GM18507 (cell line): ENCODE measurements around the gene IL2RA.

Experiments
- DNase-seq: peaks from one replicate; pipeline ENCODE4 v3.0.0; 2011; ENCODE audit warnings: low read depth; ENCODE audit not compliant: insufficient read length; ENCODE audit errors: extremely low spot score
- FAIRE-seq: peaks from 2 replicates; lab custom pipeline; 2011; peaks lifted over from hg19 to GRCh38; lab: Jason Lieb, UNC

The IL2RA gene

DNA sequence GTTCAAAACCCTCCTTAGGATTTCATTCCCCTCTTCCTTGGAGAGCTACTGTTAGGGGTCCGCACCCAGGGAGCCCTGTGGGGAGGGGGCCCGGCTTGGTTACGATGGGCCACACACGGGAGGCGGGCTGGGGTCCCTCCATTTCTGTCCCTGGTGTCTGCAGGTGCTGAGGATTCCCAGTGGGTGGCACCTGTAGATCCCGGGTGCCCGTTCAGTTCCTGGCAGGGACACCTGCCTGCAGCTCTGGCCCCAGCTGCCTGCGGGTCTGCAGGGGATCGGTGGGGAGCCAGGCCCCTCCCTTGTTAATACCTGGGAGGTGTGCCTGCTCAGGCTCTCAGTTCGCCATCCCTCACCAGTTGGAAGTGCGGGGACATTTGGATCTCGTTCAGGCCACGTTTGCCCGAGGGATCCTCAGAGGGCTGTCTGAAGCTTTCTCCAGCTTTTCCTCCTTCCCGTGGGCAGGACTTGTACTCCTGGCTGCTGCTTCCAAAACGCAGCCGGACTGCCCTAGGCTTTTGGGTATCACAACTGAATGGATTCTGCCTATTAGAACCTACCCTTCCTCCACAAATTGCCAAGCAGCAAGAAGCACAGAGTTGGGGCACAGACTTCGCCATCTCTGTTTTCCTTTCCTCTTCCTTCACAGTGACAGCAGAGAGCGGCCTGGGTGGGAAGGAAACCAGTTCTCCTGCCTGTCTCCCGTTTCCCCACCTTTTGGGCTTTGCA, 62.6 kb downstream of the IL2RA start:
- FAIRE-seq (no peak), DNase-seq (no peak)

DNA sequence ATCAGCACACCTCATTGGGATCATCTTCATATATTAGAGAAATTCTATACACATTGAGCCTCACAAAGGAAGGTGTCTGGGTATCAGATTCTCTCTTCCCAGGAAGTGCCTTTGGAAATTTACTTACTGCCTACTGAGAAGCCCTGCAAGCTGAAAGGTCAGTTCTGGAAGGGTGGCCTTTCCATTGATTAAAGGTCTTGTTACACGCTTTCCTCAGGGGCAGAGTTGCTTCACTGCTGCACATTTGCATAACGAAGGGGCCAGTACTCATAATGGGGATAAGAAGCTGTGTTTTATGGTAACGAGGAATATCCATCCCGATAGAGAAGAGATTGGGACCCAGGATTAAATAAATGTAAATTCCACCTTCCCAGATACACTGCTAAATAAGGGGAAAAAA, 65.5 kb downstream of the IL2RA start:
- FAIRE-seq (no peak), DNase-seq (no peak)

DNA sequence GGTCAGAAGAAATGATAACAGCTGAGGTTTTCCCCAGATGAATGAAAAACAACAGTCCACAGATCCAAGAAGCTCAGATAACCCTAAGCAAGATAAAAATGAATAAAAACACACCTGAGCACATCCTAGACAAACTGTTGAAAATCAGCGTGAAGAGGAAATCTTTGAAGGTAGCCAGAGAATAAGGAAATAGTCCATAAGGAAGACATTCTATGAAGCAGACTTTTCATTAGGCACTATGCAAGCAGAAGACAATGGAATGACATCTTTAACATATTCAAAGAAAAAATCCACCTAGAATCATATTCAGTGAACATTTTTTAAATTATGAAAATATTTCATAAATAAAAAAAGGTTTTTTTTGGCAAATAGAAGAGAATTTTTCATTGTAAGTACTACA, 69.8 kb downstream of the IL2RA start:
- FAIRE-seq = no peak
- no peak for DNase-seq

DNA sequence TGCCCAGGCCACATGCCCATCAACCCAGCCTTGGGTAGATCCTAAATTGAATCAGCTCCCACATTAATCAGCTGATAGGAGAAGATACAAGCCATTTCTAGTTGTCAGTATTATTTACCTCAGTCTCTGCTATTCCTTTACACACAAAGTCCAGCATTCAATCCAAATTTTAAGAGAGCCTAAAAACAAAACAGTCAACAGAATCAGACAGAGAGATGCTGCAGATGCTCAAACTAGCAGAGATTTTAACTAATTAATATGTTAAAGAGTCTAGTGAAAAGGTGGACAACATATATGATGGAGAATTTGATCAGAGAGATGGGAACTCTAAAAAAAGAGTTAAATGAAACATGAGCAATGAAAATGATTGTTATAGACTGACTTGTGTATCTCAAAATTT, 70.5 kb downstream of the IL2RA start:
- DNase-seq = no peak
- no peak for FAIRE-seq

DNA sequence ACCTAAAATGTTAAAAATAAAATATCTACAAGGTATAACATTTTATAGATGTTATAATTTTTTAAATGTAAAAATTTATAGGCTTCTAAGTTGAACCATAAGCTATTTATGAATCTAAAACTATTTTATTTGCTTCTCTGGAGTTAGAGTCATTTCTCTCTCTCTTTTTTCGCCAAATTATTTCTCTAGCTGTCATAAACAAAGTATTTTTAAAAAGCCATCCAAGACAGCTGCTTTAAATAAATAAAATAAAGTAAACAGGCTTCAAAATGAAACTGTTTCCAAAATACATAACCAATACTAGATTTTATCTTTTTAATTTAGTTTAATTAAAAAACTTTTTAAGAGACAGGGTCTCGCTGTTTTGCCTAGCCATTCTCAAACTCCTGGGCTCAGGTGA, 72.4 kb downstream of the IL2RA start:
- DNase-seq (no peak), FAIRE-seq (no peak)

DNA sequence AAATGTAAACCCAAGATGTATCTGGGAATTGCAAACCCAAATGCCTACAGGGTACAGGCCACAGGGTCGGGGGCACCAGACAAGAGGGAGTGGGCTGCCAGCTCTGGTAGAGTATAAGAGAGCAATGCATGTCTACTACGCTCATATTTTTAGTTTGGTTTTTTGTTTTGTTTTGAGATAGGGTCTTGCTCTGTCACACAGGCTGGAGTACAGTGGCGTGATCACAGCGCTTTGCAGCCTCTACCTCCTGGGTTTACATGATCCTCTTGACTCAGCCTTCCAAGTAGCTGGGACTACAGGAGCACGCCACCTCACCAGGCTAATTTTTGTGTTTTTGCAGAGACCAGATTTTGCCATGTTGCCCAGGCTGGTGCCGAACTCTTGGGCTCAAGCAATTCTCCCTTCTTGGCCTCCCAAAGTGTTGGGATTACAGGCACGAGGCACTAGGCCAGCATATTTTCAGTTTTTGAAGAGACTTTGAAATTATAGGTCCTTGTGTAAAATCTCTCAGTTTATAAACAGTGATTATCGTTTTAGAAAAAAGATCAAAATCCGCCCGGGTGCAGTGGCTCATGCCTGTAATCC, 73.7 kb downstream of the IL2RA start:
- DNase-seq = no peak
- FAIRE-seq = no peak

DNA sequence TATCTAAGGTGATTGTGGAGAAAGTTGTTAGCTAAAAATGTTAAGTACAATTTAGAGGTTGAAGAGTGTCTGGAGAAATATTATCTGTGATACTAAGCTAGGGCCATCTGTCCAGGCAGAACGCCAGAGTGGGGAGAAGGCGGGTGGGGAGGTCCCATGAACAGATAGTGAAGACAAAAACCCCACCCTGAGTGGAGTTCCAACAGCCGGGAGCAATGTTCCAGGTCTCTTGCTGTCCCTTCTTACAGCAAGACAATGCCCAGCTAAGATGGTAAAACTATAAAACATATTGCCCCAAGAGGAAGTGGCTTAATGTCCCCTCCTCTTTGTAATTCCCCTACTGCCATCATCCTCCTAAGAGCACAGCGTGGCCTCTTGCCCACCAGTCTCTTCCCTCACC, 74.4 kb downstream of the IL2RA start:
- FAIRE-seq = no peak

DNA sequence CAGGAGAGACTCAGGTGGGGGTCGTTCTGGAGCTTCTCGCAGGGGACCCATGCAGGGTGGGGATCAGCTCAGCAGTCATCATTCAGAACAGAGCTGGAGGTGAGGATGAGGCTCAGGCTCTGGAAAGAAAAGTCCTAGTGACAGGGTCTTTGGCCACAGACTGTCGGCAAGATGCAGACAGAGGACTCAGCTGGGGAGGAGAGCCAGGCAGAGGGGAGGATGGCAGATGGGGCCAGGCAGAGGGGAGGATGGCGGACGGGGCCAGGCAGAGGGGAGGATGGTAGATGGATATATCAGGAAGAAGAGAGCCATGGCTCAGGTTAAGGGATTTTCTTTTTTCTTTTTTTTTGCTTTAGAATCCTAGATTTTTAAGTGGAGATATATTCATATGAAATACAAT, 77.1 kb downstream of the IL2RA start:
- DNase-seq (no peak), FAIRE-seq (no peak)

More for the DNA sequence above, 74.4 kb downstream of the IL2RA start:
- no peak for DNase-seq

DNA sequence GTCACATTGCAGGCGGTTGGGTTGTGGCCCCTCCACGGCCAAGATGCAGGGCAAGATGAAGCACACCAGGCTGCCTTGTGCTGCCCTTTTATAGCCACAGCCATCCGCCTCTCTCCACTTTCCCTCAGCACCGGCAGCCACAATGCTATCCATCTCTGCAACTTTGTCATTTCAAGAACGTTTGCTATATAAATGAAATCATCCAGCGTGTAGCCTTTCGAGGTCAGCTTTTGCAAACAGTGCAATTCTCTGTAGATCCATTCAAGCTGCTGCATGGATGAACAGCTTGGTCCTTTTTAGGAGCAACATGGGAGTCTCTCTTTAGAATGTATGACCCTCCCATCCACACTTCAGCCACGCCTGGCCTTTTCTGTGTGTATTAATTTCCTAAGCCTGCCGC, 78.4 kb downstream of the IL2RA start:
- FAIRE-seq = no peak

DNA sequence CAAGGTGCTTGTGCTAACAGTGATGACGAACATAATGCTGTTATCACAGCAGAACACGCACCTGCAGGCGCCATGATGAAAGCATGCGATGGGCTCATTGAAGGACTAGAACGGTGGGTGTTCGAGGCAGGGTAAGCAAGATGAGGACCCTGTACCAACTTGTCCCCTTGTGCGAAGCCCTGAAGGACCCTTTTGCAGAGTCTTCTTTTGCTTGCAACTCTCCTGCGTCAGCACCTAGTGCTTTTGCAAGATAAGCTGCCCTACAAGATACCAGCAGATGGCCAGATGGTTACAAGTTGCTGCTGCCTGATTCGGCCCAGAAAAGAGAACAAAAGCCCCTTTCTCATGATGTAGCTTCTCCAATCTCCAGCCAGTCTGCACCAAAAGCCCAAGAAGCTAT, 80.6 kb downstream of the IL2RA start:
- DNase-seq = no peak
- FAIRE-seq = no peak

More for the DNA sequence above, 78.4 kb downstream of the IL2RA start:
- DNase-seq = no peak

DNA sequence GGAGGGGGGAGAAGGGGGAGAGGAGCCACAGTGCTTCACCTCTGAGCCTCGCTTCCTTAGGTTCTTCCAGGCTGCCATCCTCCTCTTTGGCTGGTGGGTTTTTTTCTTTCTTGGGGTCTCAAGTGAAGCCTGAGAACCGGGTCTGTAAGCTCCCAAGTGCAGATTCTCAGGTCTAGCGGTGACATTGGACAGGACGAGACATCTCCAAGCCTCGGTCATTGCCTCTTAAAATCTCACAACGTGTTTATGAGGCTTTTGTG, 84.0 kb downstream of the IL2RA start:
- no peak for FAIRE-seq
- DNase-seq = no peak

DNA sequence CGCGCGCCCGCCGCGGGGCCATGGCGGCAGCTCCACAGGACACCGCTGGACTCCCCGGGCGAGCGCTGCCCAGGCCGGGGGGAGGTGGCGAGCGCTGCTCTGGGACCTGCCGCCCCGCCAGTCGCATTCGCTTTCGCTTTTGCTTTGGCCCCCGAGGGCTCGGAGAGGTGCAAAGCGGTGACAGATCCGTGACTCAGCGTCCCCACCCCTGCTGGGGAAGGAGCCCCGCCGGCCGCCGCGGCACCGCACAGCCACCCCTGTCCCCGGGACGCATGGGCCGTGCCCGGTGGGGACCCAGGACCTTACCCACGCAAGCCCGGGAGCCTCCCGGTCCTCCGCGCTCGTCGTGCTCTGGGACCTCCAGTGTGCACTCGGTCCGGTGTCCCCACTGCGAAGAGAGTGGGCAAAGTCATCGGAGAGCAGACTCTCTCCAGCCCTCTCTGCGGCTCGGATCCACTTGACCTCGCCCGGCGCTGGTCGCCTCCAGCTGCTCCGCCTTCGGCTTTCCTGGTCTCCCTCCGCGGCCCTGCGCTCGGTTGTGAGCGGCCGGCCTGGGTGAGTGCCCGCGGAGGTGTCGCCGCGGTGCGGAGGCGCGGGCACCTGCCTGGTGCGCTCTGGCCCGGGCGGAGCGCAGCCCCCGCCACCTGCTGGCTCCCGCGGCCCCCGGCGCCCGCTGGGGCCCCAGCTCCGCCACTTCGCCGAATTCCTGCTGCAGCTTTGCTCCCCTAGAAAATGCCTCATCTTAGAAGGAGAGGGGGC, 84.5 kb downstream of the IL2RA start, which contains the start of gene IL15RA:
Gene IL15RA (minus strand): TSS at position 73 of the 759 bp plus-strand sequence. CDS start 51 bp downstream, at position 22.
- DNase-seq (peak; percentile 75), FAIRE-seq (peak; percentile 66)

DNA sequence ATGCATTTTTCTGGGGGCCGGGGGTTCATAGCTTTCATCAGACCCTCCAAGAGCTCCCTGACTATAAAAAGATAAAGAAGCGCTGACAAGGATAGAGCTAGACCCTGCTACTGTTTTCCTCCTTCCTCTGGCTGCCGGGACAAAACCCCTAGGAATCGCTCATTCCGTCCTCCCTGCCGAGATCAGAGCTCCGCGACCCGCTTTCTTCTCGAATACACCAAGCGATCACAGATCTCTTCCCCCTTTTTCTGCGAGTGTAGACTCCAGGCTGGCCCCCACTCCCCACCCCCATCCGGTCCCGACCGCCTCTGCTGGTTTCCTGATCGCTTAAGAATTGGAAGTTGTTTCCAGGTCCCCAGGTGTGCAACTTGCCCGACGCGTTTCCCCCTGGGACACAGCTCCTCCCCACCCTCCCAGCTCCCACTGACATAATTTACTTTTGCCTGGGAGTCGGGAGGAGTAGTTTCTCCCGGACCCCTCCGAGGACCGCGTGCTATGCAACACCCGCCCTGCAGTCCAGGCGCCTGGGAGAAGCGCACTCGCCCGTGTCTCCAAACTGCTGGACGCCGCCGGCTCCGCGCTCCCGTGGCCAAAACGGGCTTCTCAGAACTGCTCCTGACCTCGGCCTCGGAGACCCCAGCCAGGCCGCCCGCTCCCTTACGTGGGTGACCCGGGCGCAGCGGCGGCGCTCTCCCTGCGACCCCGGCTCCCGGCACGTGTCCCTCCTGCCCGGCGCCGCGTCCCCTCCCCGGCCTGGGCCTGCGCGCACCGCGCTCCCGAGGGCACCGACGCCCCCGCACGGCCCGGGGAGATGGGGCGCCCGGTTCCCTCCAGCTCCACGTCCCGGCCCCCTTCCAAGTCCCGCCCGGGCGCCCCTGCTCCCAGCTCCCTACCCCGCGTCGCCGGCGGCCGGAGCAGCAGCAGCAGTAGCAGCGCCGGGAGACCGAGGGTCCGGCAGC, 85.4 kb downstream of the IL2RA start:
- DNase-seq (peak; percentile 17), FAIRE-seq (no peak)

DNA sequence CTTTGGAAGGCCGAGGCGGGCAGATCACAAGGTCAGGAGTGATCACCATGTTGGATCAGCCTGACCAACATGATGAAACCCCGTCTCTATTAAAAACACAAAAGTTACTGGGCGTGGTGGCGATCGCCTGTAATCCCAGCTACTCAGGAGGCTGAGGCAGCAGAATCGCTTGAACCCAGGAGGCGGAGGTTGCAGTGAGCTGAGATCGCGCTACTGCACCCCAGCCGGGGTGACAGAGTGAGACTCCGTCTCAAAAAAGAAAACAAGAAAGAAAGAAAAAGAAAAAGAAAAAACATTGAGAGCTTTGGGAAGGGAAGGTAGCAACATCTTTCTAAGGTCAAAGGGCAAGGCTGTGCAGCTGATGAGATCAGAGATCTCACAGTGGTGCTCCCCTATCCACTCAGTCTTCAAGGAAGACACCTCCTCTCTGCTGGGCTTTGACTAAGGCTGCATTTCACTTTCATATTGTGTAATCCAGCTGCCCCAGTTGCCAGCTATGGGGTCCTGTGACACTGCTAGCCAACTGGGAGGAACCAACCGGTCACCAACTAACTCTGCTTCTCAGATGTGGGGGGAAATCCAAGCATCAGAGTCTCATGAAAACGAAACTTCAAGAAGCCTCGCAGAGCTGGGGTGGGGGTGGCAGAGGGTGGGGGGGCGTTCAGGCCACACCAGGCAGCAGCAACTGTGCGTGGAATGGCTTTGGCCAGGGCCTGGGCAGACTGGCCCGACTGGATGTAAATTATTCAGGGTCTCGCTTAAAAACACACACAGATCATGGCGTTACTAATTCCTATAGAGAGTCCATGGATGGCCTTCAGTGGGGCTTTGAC, 86.3 kb downstream of the IL2RA start:
- FAIRE-seq (peak; percentile 94), DNase-seq (peak; percentile 67)

DNA sequence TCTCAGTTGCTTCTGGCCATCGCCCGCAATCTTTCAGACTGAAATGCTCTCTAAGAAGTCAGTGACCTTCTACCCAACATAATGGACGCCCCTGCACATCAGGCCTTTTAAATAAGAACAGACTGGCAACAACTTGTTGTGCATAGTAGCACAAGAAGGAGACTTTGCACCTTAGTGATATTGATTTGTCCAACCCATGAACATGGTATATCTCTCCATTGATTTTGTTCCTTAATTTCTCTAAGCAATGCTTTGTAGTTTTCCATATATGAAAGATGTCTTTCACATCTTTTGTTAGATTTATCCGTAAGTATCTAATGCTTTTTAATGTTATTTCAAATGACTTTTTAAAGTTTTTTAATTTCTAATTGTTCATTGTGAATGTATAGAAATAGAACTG, 89.1 kb downstream of the IL2RA start:
- FAIRE-seq = no peak
- DNase-seq = no peak

DNA sequence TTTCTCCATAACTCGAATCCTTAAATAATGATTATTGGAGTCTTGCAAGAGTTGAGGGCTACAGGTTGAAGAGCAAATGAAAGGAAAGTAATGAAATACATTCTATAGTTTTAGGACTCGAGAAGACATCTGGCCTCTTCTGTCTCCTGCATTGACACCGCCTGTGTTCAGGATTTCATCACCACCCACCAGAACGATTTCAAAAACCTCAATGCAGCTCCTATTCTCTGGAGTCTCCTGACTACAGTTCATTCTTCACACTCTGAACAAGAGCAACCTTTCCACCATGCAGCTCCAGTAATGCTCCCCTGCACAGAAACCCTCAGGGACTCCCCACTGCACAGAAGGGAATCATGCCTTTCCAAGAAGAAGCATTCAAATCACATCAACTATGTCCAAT, 90.3 kb downstream of the IL2RA start:
- no peak for FAIRE-seq
- no peak for DNase-seq

DNA sequence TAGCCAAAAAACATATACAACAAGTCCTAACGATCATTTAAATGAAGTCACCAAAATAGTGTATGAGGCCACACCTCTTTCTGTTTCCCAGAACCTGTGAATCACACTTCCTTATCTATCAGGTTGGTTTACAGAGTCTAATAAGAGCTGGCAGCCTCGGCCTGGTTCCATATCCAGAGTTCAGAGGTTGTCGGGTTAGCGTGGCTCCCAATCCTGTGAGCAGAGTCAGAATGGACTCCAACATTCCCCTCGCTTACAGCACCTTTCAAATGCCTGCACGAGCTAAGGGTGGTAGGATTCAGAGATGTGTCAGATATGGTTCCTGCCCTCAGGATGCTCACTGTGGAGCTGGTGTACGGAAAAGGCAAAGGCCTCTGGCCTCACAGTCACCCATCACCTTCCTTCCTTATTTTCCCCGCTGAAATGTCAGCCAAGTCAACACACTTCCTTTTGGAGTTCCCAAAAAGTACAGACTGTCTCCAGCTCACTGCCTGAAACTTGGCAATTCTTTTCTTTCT, 90.8 kb downstream of the IL2RA start:
- FAIRE-seq (peak; percentile 56), DNase-seq (no peak)

DNA sequence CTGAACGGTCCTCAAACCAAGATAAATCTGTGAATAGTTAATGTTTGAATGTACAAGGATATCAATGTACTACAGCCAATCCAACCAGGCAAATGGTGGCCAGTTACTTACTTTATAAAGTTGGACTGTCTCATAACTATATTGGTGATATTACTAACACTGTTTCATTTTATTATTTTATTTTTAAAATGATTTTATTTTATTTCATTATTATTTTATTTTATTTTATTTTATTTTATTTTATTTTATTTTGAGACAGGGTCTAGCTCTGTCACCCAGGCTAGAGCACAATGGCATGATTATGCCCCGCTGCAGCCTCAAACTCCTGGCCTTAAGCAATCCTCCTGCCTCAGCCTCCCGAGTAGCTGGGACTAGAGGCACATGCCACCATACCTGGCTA, 91.6 kb downstream of the IL2RA start:
- FAIRE-seq (no peak), DNase-seq (no peak)

DNA sequence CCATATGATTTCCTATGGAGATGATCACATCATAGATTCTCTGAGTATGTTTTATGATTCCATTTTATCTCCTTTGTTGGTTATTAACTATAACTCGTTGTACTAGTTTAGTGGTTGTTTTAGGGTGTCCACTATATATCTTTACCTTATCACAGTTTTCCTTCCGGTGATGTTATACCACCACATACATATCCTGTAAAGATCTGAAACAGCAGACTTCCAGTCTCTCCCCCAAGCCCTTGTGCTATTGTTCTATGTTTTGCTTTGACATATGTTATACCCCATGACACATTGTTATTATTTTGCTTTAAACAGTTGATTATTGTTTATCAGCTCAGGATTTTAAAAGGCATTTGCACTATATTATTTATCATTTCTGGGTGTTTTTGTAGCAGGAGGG, 92.1 kb downstream of the IL2RA start:
- FAIRE-seq (no peak), DNase-seq (no peak)
